Left ventricle myocardium inferior (tissue), 1 donor: ENCODE measurements around the gene TNS3. TPM values are rescaled to one million over a fixed set of nuclear protein-coding genes. Genes with fewer than 3 reads are reported as not detected.

Source experiments
- DNase-seq: peaks from one replicate; pipeline ENCODE4 v3.0.0-alpha.2; 2020
- H3K27ac ChIP-seq: fragments of 200-600 bp; replicated peaks from 2 replicates; pipeline ENCODE4 v1.8.0; 2021
- H3K27me3 ChIP-seq: fragments of 200-600 bp; 2 replicates; pipeline ENCODE4 v1.8.0; 2021; ENCODE audit warnings: low read depth
- H3K36me3 ChIP-seq: fragments of 200-600 bp; 2 replicates; pipeline ENCODE4 v1.8.0; 2021
- H3K4me1 ChIP-seq: fragments of 200-600 bp; 2 replicates; pipeline ENCODE4 v1.8.0; 2021
- H3K4me3 ChIP-seq: fragments of 200-600 bp; 2 replicates; pipeline ENCODE4 v1.8.0; 2021; ENCODE audit warnings: mild to moderate bottlenecking, moderate library complexity
- H3K9me3 ChIP-seq: fragments of 200-600 bp; replicated peaks from 2 replicates; pipeline ENCODE4 v1.8.0; 2021
- intact Hi-C: fragments of 100-400 bp; cut with micrococcal nuclease; formaldehyde crosslinking; loops from one replicate; pipeline ENCODE4 v1.11.0; 2022
- total RNA-seq: library from RNA; stranded (reverse); fragmentation: NEBNext Ultra II Directional; extraction: Animal tissue kit (Norgen Biotek cat#: 25700); gene quantifications from one replicate; pipeline ENCODE4 v1.2.1, GENCODE V29; 2021
- TF ChIP-seq, protein P1 (sequence below): fragments of 200-600 bp; IDR thresholded peaks from 2 replicates; pipeline ENCODE4 v1.8.0; 2021; ENCODE audit warnings: antibody characterized with exemption, mild to moderate bottlenecking, borderline replicate concordance
- donor health status: DM: no; HTN: yes; CAD: no; lungs with severe emphysema.

TNS3 gene
- total RNA-seq, 1 donor from 2014 or later: 40.6 TPM

DNA sequence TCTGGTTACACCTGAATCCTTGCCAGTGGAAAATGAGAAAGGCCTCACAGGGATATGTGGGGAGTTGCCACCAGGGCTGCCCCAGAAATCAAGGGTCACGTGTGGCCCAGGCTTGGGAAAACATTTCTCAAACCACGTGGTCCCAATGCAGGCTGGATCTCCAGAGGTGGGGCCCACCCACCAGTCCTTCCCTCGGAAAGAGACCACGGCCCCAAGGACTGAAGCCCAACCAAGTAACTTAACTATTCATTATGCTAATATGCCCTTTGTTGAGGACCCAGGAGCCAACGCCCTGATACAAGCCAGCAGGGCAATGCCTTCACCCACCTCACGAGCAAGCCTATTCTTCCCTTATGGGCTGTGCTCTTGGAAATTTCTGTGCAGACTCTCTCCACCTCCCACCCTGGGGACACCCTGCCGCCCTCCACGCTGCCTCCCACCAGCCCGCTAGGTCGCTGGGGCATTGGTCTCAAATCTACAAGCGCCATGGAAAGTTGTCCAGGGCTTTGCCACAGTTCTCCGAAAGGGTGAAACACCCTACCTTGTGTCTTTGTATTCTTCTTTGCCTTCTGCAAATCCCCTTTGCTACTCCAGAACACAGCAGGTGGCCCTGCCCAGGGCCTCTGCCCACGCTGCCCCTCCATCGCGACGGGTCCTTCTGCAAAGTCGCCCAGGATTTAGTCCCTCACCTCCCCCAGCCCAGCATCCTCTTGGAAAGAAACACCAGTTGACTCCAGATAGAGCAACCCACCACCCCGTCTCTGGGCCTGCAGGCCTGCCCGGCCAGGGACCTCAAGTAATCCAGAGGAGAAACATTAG, 8.8 kb downstream of the TNS3 start:
- H3K36me3 ChIP-seq: no peaks in the 10 kb centered on the region
- H3K4me1 ChIP-seq: peaks cover 76% of the 10 kb centered on the region
- no peak overlapping the region for H3K4me3 ChIP-seq
- no peak for DNase-seq
- TF ChIP-seq, protein P1, sequence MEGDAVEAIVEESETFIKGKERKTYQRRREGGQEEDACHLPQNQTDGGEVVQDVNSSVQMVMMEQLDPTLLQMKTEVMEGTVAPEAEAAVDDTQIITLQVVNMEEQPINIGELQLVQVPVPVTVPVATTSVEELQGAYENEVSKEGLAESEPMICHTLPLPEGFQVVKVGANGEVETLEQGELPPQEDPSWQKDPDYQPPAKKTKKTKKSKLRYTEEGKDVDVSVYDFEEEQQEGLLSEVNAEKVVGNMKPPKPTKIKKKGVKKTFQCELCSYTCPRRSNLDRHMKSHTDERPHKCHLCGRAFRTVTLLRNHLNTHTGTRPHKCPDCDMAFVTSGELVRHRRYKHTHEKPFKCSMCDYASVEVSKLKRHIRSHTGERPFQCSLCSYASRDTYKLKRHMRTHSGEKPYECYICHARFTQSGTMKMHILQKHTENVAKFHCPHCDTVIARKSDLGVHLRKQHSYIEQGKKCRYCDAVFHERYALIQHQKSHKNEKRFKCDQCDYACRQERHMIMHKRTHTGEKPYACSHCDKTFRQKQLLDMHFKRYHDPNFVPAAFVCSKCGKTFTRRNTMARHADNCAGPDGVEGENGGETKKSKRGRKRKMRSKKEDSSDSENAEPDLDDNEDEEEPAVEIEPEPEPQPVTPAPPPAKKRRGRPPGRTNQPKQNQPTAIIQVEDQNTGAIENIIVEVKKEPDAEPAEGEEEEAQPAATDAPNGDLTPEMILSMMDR: no peak
- intact Hi-C loops: no loop called here
- peak overlapping the region; percentile 60 for H3K27ac ChIP-seq
- no peaks in the 10 kb centered on the region for H3K27me3 ChIP-seq
- H3K9me3 ChIP-seq: no peaks in the 10 kb centered on the region

DNA sequence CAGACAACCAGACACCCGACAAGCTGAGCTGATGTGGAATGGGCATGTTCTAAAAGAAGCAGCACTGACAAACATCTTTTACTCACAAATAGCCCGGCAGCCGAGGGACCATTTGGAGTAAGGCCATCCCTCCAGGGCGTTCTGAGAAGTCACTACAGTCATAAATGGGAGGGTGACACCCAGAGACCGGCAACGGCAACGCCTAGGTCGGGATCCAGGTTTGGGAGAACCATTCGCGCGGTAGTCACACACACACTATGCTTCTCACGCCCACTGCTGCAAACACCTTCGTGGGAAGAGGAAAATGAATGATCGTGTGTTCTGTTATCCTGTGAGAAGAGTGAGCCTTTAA, 9.8 kb downstream of the TNS3 start:
- H3K27me3 ChIP-seq: no peaks in the 10 kb centered on the region
- intact Hi-C loops: no loop called here
- peak overlapping the region; percentile 39 for H3K4me3 ChIP-seq
- peak overlapping the region; percentile 79 for H3K27ac ChIP-seq
- H3K4me1 ChIP-seq: peaks cover 68% of the 10 kb centered on the region
- DNase-seq: no peak
- TF ChIP-seq, protein P1: no peak
- H3K9me3 ChIP-seq: no peaks in the 10 kb centered on the region
- no peaks in the 10 kb centered on the region for H3K36me3 ChIP-seq

DNA sequence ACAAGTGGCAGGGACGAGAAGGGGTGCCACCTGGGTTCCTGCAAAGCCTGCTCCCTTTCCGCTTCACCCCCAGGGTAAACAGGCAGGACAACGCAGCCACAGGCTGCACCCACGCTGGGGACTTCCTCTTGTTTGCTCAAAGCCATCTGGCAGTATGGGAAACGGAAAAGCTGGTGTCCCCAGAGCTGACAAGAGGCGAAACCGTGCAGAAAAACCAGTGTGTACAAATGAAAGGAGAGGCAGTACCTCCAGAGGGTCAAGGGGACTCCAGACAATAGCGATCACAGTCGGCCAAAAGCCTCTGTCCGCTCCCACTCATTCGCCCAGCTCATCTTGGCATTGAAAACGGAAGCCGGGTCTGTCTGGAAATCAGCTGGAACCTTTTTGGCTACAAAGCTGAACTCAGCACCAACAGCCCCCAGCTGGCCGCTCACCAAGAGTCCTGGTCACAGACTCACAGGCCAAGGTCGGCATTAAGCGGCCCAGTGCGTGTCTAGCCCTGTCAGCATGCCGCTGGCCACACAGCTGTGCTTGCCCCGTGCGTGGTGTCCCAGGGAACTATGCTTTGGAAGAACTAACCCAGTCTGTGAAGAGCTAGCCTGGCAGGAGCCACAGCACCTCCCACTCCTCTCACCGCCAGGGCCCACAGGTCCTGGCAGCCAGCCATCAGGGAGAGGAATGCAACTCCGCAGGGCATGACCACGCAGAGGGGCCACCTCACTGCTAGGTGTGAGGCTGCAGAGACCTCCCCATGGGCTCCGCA, 10.4 kb downstream of the TNS3 start:
- peaks cover 63% of the 10 kb centered on the region for H3K4me1 ChIP-seq
- TF ChIP-seq, protein P1: no peak
- peak overlapping the region; percentile 39 for H3K4me3 ChIP-seq
- DNase-seq: peak; percentile 88
- H3K36me3 ChIP-seq: no peaks in the 10 kb centered on the region
- no peaks in the 10 kb centered on the region for H3K9me3 ChIP-seq
- intact Hi-C loops: no loop called here
- peak overlapping the region; percentile 79 for H3K27ac ChIP-seq
- no peaks in the 10 kb centered on the region for H3K27me3 ChIP-seq

DNA sequence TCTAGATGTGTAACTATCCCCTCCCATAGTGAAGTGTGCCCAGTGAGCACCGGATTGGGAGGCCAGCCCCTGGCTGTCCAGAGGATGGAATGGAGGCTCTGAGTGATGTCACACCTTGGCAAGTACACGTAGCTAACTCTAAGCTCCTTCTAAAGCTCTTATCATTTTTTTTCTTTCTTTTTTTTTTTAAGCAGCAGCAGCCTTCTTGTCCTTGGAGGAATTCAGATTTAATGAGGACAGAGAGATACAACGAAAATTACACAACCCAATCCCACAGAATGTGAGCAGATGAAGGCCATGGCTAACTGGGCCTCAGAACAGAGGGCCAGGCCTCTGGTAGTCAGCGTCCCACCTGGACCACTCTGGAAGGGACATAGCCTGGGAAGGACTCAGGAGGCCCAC, 11.3 kb downstream of the TNS3 start:
- no peak for DNase-seq
- no peaks in the 10 kb centered on the region for H3K36me3 ChIP-seq
- H3K4me1 ChIP-seq: peaks cover 54% of the 10 kb centered on the region
- no peaks in the 10 kb centered on the region for H3K9me3 ChIP-seq
- H3K27ac ChIP-seq: peak overlapping the region; percentile 79
- TF ChIP-seq, protein P1: no peak
- H3K4me3 ChIP-seq: no peak overlapping the region
- intact Hi-C loops: no loop called here
- H3K27me3 ChIP-seq: no peaks in the 10 kb centered on the region

DNA sequence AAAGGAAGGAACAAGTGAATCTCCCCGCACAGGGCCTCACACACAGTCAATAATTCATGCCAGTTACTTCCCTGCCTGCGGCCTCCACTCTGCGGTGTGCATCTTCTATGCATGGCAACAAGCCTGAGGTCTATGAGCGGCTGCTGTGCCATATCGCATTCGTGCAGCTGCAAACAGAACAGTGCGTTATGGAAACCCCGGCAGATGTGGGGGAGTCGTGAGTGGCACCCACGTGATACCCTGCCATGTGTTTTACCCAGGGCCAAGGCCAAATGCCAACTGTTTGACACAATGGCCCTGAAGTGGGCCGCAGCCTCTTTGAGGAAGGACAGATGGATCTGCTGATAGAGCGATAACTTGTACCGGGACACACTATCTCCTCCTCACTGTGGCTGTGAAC, 13.4 kb downstream of the TNS3 start:
- TF ChIP-seq, protein P1: no peak
- Histone ChIP-seq H3K4me3 (no peak overlapping the region), H3K9me3 (no peaks in the 10 kb centered on the region), H3K36me3 (no peaks in the 10 kb centered on the region), H3K4me1 (peaks cover 46% of the 10 kb centered on the region), H3K27ac (peak overlapping the region; percentile 45), H3K27me3 (no peaks in the 10 kb centered on the region)
- intact Hi-C loops: no loop called here
- peak; percentile 55 for DNase-seq
